ENCODE results near the gene MRPL28.
"Not testable (repeated sequence)": the region's sequence is repeated elsewhere in the genome, so short reads cannot be mapped to it uniquely, and the experiment has no call there.

MRPL28 gene

GRCh38 chr16:373020-373598, 2.8 kb upstream of the MRPL28 start:
- DNase-seq: no peak

GRCh38 chr16:372302-372983, 2.1 kb upstream of the MRPL28 start:
- DNase-seq: no peak

- DNase-seq: no peak
Measured at GRCh38 chr16:371515-372301, 1.4 kb upstream of the MRPL28 start.

- DNase-seq: no peak
Measured at GRCh38 chr16:370979-371514, 709 bp upstream of the MRPL28 start.

GRCh38 chr16:369866-370436, 387 bp downstream of the MRPL28 start:
- DNase-seq: no peak

- no peak for DNase-seq
Measured at GRCh38 chr16:369275-369865, 968 bp downstream of the MRPL28 start.

GRCh38 chr16:368388-369158, 1.8 kb downstream of the MRPL28 start:
- no peak for DNase-seq

- no peak for DNase-seq
Measured at GRCh38 chr16:367333-367903, 2.9 kb downstream of the MRPL28 start.

- DNase-seq: no peak
Measured at GRCh38 chr16:366476-366875, 3.9 kb downstream of the MRPL28 start.

- DNase-seq: no peak
Measured at GRCh38 chr16:364595-365491, 5.5 kb downstream of the MRPL28 start.

- DNase-seq: no peak
Measured at GRCh38 chr16:363766-364490, 6.4 kb downstream of the MRPL28 start.

- DNase-seq: no peak
Measured at GRCh38 chr16:363110-363765, 7.1 kb downstream of the MRPL28 start.

- DNase-seq: not testable (repeated sequence)
Measured at GRCh38 chr16:362702-362999, 7.7 kb downstream of the MRPL28 start.

- DNase-seq: peak; percentile 83
Measured at GRCh38 chr16:361872-362701, 8.3 kb downstream of the MRPL28 start.

GRCh38 chr16:361341-361871, 8.9 kb downstream of the MRPL28 start:
- no peak for DNase-seq

GRCh38 chr16:360698-361336, 9.5 kb downstream of the MRPL28 start:
- no peak for DNase-seq

GRCh38 chr16:359871-360697, 10.3 kb downstream of the MRPL28 start:
- no peak for DNase-seq

Measured in activated T-cell treated with anti-CD3 and anti-CD28 coated beads, Interleukin-2, amount 50 U/mL, for 48 hours (primary cell).